Urinary bladder (tissue), 4 donors: ENCODE results near the gene LRP10. TPM values are rescaled to one million over a fixed set of nuclear protein-coding genes. Genes with fewer than 3 reads are reported as not detected.

Experiments
- DNase-seq: peaks from one replicate; pipeline ENCODE4 v3.0.0-alpha.2; 2015; ENCODE audit errors: extremely low spot score
- H3K27ac ChIP-seq: one replicate; pipeline ENCODE4 v1.5.1; 2013; ENCODE audit warnings: low read depth, mild to moderate bottlenecking, moderate library complexity
- H3K36me3 ChIP-seq: one replicate; pipeline ENCODE4 v1.6.1; 2013; ENCODE audit warnings: mild to moderate bottlenecking, moderate library complexity; ENCODE audit not compliant: insufficient read depth
- H3K4me1 ChIP-seq: one replicate; pipeline ENCODE4 v1.6.1; 2013; ENCODE audit warnings: mild to moderate bottlenecking, moderate library complexity; ENCODE audit not compliant: insufficient read depth
- H3K4me3 ChIP-seq: one replicate; pipeline ENCODE4 v1.5.1; 2013; ENCODE audit warnings: low read depth, low read length
- WGBS: extraction: QIAGEN DNeasy Blood & Tissue Kit; methylation state at CpG from one replicate; pipeline ENCODE4 v1.1.7; 2013; 5-methylcytosine and 5-hydroxymethylcytosine counted together
- polyA plus RNA-seq: library from polyadenylated mRNA; stranded (reverse); fragments of 200-250 nt; gene quantifications from one replicate; pipeline ENCODE4 v1.2.3, GENCODE V29; 2013
- total RNA-seq: library from RNA; depleted of rRNA; stranded (reverse); fragments of >200 nt; gene quantifications from one replicate; pipeline ENCODE4 v1.2.3, GENCODE V29; 2014
- donor health status: healthy with polysubstance abuse.
- donor health status: healthy.

LRP10 gene
- total and polyA plus RNA-seq, 2 donors, result 22.1 to 195 TPM

DNA sequence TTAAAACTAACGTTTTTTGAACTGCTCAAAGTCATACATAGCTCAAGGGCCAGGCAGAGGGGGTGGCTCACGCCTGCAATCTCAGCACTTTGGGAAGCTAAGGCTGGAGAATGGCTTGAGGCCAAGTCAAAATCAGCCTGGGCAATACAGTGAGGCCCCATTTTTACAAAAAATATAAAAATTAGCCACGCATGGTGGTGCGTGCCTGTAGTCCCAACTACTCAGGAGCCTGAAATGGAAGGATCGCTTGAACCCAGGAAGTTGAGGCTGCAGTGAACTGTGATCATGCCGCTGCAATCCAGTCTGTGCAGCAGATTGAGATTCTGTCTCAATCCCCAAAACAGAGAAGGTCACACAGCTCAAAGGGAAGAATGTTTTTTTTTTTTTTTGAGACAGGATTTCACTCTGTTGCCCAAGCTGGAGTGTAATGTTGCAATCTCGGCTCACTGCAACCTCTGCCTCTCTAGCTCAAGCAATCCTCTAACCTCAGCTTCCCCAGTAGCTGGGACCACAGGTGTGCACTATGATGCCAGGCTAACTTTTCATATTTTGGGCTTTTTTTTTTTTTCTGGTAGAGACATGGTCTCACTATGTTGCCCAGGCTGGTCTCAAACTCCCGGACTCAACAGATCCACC lies 44.5 kb downstream of the LRP10 start:
- no peaks in the 10 kb centered on the region for H3K4me1 ChIP-seq
- H3K27ac ChIP-seq, result no peak overlapping the region
- 87% methylated on average over 8 of the region's 8 CpGs for WGBS

DNA sequence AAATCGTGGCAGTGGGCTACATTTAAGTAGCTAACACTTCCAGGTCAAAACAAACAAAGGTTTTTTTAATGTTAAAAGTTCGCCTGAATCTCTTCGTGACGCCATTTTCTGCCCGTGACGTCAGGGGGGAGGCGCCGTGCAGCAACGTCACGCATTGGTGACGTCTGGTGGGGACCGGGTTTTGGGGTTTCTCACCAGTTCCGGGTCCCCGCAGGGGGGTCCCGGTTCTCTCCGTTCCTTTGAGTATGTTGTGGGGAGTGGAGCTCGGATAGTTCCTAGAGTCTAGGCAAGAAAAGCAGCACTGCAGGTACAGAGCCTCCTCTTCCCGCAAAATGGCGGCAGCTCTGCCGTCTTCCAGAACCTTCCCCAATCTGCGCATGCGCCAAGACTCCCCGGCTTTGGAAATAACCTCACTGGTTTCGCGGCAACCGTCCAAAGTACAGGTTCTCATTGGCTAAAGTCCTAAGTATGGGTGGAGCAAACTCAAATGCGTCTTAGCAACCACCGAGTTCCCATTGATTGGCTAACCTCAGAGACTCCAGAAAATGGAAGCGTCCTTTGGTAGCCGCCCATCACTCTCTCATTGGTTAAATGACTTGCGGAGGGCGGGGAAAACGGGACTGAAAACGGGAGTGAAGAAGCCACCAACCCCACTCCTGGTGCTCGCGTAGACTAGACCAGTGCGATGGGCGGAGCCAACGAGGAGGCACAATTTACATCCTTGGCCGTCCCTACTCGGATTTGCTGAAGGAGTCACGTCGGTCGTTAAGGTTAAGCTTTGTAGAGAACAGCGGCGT lies 47.5 kb downstream of the LRP10 start, which contains the start of gene RBM23:
Gene RBM23 (minus strand): TSS at position 346 of the 797 bp plus-strand sequence.
- Histone ChIP-seq H3K4me1 (no peaks in the 10 kb centered on the region), H3K4me3 (peak within 1 kb of the TSS; percentile 57), H3K27ac (peak within 1 kb of the TSS; percentile 93), H3K36me3 (peaks cover 3% of the 10 kb centered on the region)
- peak; percentile 100 for DNase-seq
- WGBS, result under 1% methylated on average over 46 of the region's 46 CpGs

More for the DNA sequence above, 44.5 kb downstream of the LRP10 start:
- no peak for DNase-seq
- H3K4me3 ChIP-seq, result no peak overlapping the region
- peaks cover 3% of the 10 kb centered on the region for H3K36me3 ChIP-seq

DNA sequence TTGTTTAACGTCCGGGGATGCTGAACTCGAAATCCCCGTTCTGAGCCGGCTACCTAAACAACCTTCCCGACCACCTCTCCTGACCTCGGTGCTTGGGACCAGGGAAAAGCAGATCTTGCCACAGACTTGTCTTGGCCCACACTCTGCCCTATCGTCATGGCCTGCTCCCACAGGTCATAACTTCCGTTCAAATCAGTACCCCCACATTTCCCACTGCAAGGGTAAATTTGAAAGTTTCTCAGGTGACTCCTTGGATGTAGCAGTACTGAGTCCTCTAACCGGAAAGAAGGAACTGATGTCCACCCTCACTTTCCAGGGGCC lies 48.0 kb downstream of the LRP10 start:
- Histone ChIP-seq H3K4me1 (no peaks in the 10 kb centered on the region), H3K4me3 (no peak overlapping the region), H3K27ac (peak overlapping the region; percentile 79), H3K36me3 (peaks cover 3% of the 10 kb centered on the region)
- WGBS, result 7% methylated on average over 10 of the region's 10 CpGs
- DNase-seq, result no peak

DNA sequence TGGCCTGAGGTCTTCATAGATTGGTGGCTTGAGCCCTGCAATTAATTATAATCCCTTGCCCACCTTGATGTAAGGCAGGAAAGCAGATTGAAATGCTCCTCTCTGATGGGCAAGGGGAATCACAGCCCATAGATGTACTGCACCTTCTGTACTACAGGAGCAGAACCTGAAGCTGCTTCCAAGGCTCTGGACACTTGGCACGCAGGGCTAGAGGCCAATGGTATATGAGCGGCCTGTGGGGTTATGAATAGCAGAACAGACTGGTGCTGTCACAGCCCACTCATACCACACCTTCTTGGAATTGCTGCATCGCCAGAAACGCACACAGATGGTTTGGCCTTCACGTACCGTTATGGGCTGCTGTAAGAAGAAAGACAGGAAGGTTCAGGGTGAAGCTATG lies 49.2 kb downstream of the LRP10 start:
- no peak overlapping the region for H3K4me3 ChIP-seq
- WGBS, result 88% methylated on average over 6 of the region's 6 CpGs
- no peaks in the 10 kb centered on the region for H3K4me1 ChIP-seq
- DNase-seq, result no peak
- no peak overlapping the region for H3K27ac ChIP-seq
- H3K36me3 ChIP-seq, result peaks cover 3% of the 10 kb centered on the region

DNA sequence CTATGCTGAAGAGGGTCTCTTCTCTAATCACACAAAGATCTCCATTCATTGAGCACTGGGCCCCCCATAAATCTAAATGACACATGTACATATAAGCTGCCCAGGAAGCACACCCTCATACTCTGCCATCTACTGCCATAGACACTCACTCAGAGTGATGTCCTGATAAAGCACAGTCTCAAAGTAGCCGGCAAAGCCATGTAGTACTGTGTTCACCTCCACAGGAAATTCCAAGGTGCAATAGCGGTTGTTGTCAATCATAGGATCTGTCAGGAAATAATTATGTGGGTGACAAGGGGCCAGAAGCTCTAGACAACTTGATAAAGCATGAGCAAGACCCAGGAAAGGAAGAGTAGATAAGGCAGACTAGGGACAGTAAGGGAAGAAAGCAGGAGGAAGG lies 50.8 kb downstream of the LRP10 start:
- no peak overlapping the region for H3K4me3 ChIP-seq
- H3K4me1 ChIP-seq, result no peaks in the 10 kb centered on the region
- no peak overlapping the region for H3K27ac ChIP-seq
- 81% methylated on average over 2 of the region's 2 CpGs for WGBS
- DNase-seq, result no peak
- H3K36me3 ChIP-seq, result peaks cover 3% of the 10 kb centered on the region

DNA sequence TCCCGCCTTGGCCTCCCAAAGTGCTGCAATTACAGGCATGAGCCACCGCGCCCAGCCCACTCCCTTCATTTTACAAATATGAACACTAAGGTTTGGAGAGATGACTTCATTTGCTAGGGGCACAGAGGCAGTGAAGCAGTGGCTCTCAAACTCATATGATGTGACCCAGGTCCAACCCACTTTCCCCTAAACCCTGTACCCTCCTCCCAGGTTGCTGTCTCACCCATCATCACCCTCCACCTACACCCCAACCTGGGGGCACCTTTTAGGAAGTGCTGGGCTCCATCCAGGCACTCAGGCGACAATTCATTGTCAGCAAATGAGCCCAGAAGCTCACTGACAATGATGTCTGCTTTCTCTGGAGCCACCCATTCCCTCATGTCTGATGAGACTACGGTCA lies 52.2 kb downstream of the LRP10 start:
- no peak overlapping the region for H3K27ac ChIP-seq
- H3K4me1 ChIP-seq, result no peaks in the 10 kb centered on the region
- H3K36me3 ChIP-seq, result peaks cover 3% of the 10 kb centered on the region
- WGBS, result 98% methylated on average over 5 of the region's 5 CpGs
- no peak for DNase-seq
- no peak overlapping the region for H3K4me3 ChIP-seq

DNA sequence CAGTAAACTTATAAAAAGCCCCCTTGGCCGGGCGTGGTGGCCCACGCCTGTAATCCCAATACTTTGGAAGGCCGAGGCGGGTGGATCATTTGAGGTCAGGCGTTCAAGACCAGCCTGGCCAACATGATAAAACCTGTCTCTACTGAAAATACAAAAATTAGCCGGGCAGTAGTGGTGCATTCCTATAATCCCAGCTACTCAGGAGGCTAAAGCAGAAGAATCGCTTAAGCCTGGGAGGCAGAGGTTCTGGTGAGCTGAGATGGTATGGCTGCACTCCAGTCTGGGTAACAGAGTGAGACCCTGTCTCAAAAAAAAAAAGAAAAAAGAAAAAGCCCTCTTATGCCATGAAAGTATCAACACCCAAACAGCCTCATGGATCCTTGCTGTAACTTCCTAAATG lies 54.0 kb downstream of the LRP10 start:
- no peak overlapping the region for H3K27ac ChIP-seq
- 97% methylated on average over 8 of the region's 8 CpGs for WGBS
- no peak for DNase-seq
- H3K36me3 ChIP-seq, result peaks cover 3% of the 10 kb centered on the region
- no peak overlapping the region for H3K4me3 ChIP-seq
- no peaks in the 10 kb centered on the region for H3K4me1 ChIP-seq

DNA sequence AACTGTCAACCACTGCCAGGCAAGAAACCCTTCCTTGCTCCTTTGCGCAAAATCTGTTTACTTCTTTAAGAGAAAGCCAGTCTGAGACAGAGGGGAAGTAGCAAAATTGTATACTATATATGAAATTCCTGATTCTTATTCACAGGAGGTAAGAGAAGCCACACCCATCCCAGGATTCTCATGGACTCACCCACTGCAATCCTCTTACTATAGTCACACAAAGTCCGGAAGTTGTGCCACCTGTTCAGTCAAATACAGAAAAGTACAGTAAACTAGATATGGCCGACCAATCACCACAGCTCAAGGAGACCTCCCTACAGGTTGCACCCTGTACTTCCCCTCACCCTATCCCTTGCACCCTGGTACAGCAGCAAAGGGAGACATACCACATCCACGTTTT lies 54.8 kb downstream of the LRP10 start:
- Histone ChIP-seq H3K4me3 (no peak overlapping the region), H3K36me3 (no peaks in the 10 kb centered on the region), H3K27ac (no peak overlapping the region), H3K4me1 (no peaks in the 10 kb centered on the region)
- 89% methylated on average over 4 of the region's 4 CpGs for WGBS
- DNase-seq, result no peak

DNA sequence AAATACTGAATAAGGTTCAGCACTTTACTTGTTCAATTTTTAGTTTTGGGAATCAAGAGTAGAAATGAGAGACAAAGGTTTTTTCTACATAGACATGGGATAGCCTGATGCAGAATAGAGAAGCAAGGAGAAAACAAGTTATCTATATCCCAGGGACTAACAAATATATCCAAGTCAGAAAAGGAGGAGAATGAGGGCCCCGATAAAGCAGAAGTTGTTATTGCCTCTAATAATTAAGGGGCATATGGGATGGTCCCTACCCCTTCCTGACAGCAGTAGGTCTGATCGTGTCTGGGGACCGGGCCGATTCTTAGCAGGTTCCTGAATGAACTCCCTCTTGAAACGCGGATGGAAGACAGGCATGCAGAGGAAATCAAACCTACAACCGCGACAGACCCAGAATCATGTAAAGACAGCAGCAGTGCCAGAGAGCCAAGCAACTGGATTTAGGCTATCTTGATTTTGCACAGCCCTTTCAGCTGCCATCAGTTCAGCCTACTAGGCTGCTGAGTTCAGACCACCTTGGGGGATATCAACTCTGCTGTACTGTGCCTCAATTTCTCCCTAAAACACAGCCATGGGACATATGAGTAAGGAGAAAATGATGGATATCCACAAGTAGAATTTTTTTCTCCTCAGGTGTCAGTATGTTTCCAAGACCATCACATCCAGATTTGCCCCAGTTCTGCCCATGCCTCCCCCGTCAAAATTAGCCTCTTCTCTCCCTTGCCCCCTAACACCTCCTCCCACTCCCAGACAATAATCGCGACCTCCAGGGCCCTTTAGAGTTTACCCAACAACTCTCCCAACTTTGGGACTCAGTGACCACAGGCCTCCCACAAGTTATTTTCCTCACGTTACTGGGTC lies 56.9 kb downstream of the LRP10 start:
- WGBS, result 13% methylated on average over 12 of the region's 12 CpGs
- Histone ChIP-seq H3K27ac (peak overlapping the region; percentile 89), H3K36me3 (no peaks in the 10 kb centered on the region), H3K4me3 (peak overlapping the region; percentile 71), H3K4me1 (no peaks in the 10 kb centered on the region)
- DNase-seq, result no peak

DNA sequence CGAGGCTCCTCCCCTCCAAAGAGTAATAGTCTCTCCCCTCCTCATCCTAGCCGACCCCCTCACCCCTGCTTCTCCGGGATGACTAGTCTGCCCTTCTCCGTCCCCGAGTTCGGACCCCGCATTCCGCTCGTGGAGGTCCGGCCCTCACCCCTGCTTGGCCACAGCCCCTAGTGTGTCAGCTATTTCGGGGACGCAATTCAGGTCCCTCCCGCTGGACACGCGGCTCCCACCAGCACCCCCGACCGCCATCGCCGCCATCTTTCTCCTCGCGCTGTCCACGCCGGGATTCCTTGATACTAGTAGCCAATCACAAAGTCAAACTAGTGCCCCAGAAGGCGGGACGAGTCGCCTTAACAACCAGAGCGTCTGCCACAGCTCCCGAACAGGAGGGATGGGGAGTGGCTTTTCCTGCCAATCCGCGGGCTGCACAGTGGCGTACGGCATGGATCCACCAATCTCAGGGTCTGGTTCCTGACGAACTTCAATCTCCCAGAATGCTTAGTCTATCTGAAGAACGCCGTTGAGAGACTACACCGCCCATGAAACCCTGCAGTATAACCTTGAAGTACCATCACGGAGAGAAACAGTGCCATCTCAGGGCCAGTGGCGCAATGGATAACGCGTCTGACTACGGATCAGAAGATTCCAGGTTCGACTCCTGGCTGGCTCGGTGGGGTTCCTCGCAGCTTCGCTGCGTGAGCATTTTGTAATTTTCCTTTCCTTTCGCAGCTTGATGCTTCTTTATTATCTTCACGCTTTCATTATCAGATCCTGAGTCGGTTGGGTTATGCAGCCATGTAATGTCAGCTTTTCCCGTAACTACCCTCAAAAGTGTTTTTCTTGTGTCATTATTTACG lies 57.8 kb downstream of the LRP10 start, which contains the start of gene PRMT5:
Gene PRMT5 (minus strand): TSS at position 273 of the 857 bp plus-strand sequence. CDS start 15 bp downstream, at position 258.
- WGBS, result under 1% methylated on average over 51 of the region's 51 CpGs
- peak within 1 kb of the TSS; percentile 71 for H3K4me3 ChIP-seq
- DNase-seq, result peak; percentile 100
- no peaks in the 10 kb centered on the region for H3K36me3 ChIP-seq
- peak within 1 kb of the TSS; percentile 89 for H3K27ac ChIP-seq
- H3K4me1 ChIP-seq, result no peaks in the 10 kb centered on the region

DNA sequence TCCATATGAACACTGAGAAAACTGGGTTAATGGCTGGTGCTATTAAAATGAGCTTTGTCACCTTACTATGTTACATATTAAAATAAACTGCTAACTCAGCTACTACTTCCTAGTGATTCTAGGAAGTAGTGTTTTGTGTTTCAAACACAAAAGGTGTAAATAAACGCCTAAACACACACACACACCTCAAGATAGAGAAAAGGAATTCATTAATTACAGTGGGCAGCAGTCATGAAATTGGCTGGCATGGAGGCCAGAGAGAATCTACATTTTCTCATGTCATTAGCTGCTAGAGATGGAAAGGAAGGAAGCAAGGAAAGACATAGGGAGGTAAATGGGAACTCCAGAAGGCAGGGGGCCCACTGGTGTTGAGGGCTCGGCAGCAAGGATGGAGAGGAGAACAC lies 58.4 kb downstream of the LRP10 start:
- WGBS, result 5% methylated on average over 2 of the region's 2 CpGs

More for the DNA sequence above, 58.4 kb downstream of the LRP10 start:
- H3K36me3 ChIP-seq, result no peaks in the 10 kb centered on the region
- no peak for DNase-seq
- H3K27ac ChIP-seq, result peak overlapping the region; percentile 31
- H3K4me1 ChIP-seq, result no peaks in the 10 kb centered on the region
- peak overlapping the region; percentile 22 for H3K4me3 ChIP-seq
